ENCODE results near the gene CALM3. TPM values are rescaled to one million over a fixed set of nuclear protein-coding genes. Genes with fewer than 3 reads are reported as not detected.

CALM3 gene
- total RNA-seq, 3 donors from 2014 or later = 85.9 to 129 (median 86.6) TPM

- H3K4me1 ChIP-seq = peaks cover 6 to 14% of the 10 kb centered on the region in 2 donors
- no peak overlapping the region for H3K4me3 ChIP-seq
- DNase-seq (ENCODE audit: low spot score in 2 of 2) = no peak
- H3K36me3 ChIP-seq = no peaks in the 10 kb centered on the region
- no peaks in the 10 kb centered on the region for H3K27me3 ChIP-seq
- no peak for TF ChIP-seq POLR2A (IDR thresholded peaks at IDR 0.05)
- TF ChIP-seq POLR2AphosphoS5 (IDR thresholded peaks at IDR 0.05) = no peak
- no peak overlapping the region for H3K27ac ChIP-seq
- H3K9me3 ChIP-seq = no peaks in the 10 kb centered on the region
- intact Hi-C loops (cut with DNase I; ENCODE audit: low total_unique reads) = loop anchor here (5.0 kb wide), 1 partner anchor 46 kb away; the partner anchor contains the start of gene DACT3
Measured at GRCh38 chr19:46615966-46616365, 14.8 kb downstream of the CALM3 start.

GRCh38 chr19:46616631-46617322, 15.6 kb downstream of the CALM3 start:
- Histone ChIP-seq H3K36me3 (no peaks in the 10 kb centered on the region), H3K27me3 (no peaks in the 10 kb centered on the region), H3K27ac (peak overlapping the region; percentile 38 to 68), H3K9me3 (no peaks in the 10 kb centered on the region), H3K4me3 (no peak overlapping the region), H3K4me1 (peaks cover 11 to 14% of the 10 kb centered on the region in 2 donors)
- intact Hi-C loops (cut with DNase I; ENCODE audit: low total_unique reads) = loop anchor here (5.0 kb wide), 1 partner anchor 46 kb away; the partner anchor contains the start of gene DACT3
- peak in 1 of 2 donors; percentile 56 for DNase-seq (ENCODE audit: low spot score in 2 of 2)
- TF ChIP-seq POLR2A (IDR thresholded peaks at IDR 0.05) (no peak), POLR2AphosphoS5 (IDR thresholded peaks at IDR 0.05) (no peak), CTCF (IDR thresholded peaks at IDR 0.05) (peak in 2 of 3 donors; percentile 31 to 35)

- no peaks in the 10 kb centered on the region for H3K9me3 ChIP-seq
- peak overlapping the region; percentile 38 to 68 for H3K27ac ChIP-seq
- TF ChIP-seq POLR2A (IDR thresholded peaks at IDR 0.05) = no peak
- intact Hi-C loops (cut with DNase I; ENCODE audit: low total_unique reads) = loop anchor here (5.0 kb wide), 1 partner anchor 45 kb away; the partner anchor contains the start of gene DACT3
- no peaks in the 10 kb centered on the region for H3K27me3 ChIP-seq
- DNase-seq (ENCODE audit: low spot score in 2 of 2) = no peak
- peaks cover 11 to 14% of the 10 kb centered on the region in 2 donors for H3K4me1 ChIP-seq
- no peak overlapping the region for H3K4me3 ChIP-seq
- H3K36me3 ChIP-seq = no peaks in the 10 kb centered on the region
Measured at GRCh38 chr19:46617601-46618000, 16.5 kb downstream of the CALM3 start.

GRCh38 chr19:46618670-46619231, 17.6 kb downstream of the CALM3 start:
- peak in 1 of 2 donors; percentile 62 for DNase-seq (ENCODE audit: low spot score in 2 of 2)
- Histone ChIP-seq H3K9me3 (no peaks in the 10 kb centered on the region), H3K27me3 (no peaks in the 10 kb centered on the region), H3K36me3 (no peaks in the 10 kb centered on the region), H3K27ac (peak overlapping the region; percentile 62 to 74), H3K4me3 (no peak overlapping the region), H3K4me1 (peaks cover 11 to 14% of the 10 kb centered on the region in 2 donors)
- TF ChIP-seq POLR2AphosphoS5 (IDR thresholded peaks at IDR 0.05) (peak in 2 of 3 donors; percentile 32 to 54), POLR2A (IDR thresholded peaks at IDR 0.05) (no peak)
- intact Hi-C loops (cut with DNase I; ENCODE audit: low total_unique reads) = loop anchor here (5.0 kb wide), 1 partner anchor 44 kb away; the partner anchor contains the start of gene DACT3

GRCh38 chr19:46620267-46620666, 19.1 kb downstream of the CALM3 start:
- H3K36me3 ChIP-seq = no peaks in the 10 kb centered on the region
- intact Hi-C loops (cut with DNase I; ENCODE audit: low total_unique reads) = no loop called here

GRCh38 chr19:46620716-46621115, 19.6 kb downstream of the CALM3 start:
- H3K27me3 ChIP-seq = no peaks in the 10 kb centered on the region
- intact Hi-C loops (cut with DNase I; ENCODE audit: low total_unique reads) = no loop called here
- no peak for DNase-seq (ENCODE audit: low spot score in 2 of 2)
- no peaks in the 10 kb centered on the region for H3K9me3 ChIP-seq
- peak overlapping the region in 1 of 3 donors; percentile 41 for H3K4me3 ChIP-seq
- peaks cover 11 to 14% of the 10 kb centered on the region in 2 donors for H3K4me1 ChIP-seq
- H3K36me3 ChIP-seq = no peaks in the 10 kb centered on the region
- TF ChIP-seq POLR2AphosphoS5 (IDR thresholded peaks at IDR 0.05) (no peak), CTCF (IDR thresholded peaks at IDR 0.05) (no peak), POLR2A (IDR thresholded peaks at IDR 0.05) (no peak)
- peak overlapping the region; percentile 48 to 68 for H3K27ac ChIP-seq

More at GRCh38 chr19:46620267-46620666, 19.1 kb downstream of the CALM3 start:
- Histone ChIP-seq H3K4me3 (no peak overlapping the region), H3K4me1 (peaks cover 11 to 14% of the 10 kb centered on the region in 2 donors), H3K9me3 (no peaks in the 10 kb centered on the region), H3K27ac (peak overlapping the region; percentile 48 to 68), H3K27me3 (no peaks in the 10 kb centered on the region)
- DNase-seq (ENCODE audit: low spot score in 2 of 2) = no peak
- TF ChIP-seq CTCF (IDR thresholded peaks at IDR 0.05) = no peak
- TF ChIP-seq POLR2A (IDR thresholded peaks at IDR 0.05) = no peak
- no peak for TF ChIP-seq POLR2AphosphoS5 (IDR thresholded peaks at IDR 0.05)
